GM19035 (cell line): Measurements from ENCODE around the gene EIF3A.

Experiments used
- ATAC-seq: cut with Tn5 transposase; IDR thresholded peaks from one replicate; pipeline ENCODE4 v1.9.1; 2021; ENCODE audit not compliant: unreplicated experiment

EIF3A gene

GRCh38 chr10:119006451-119007210 lies 74.0 kb downstream of the EIF3A start:
- no peak for ATAC-seq

GRCh38 chr10:119005362-119006043 lies 75.1 kb downstream of the EIF3A start:
- ATAC-seq = no peak

- ATAC-seq = no peak
These were observed 76.9 kb downstream of the EIF3A start for GRCh38 chr10:119003572-119004289.

GRCh38 chr10:119001717-119002500 lies 78.7 kb downstream of the EIF3A start:
- ATAC-seq = no peak

GRCh38 chr10:118998183-118998582 lies 82.4 kb downstream of the EIF3A start:
- ATAC-seq = no peak

- ATAC-seq = no peak
These were observed 83.2 kb downstream of the EIF3A start for GRCh38 chr10:118997379-118997778.

GRCh38 chr10:118995739-118996138 lies 84.9 kb downstream of the EIF3A start:
- no peak for ATAC-seq

GRCh38 chr10:118994321-118994720 lies 86.3 kb downstream of the EIF3A start:
- no peak for ATAC-seq

- no peak for ATAC-seq
These were observed 87.4 kb downstream of the EIF3A start for GRCh38 chr10:118993214-118993613.

GRCh38 chr10:118992496-118992895 lies 88.1 kb downstream of the EIF3A start:
- no peak for ATAC-seq

GRCh38 chr10:118990326-118990725 lies 90.3 kb downstream of the EIF3A start:
- ATAC-seq = no peak

GRCh38 chr10:118986815-118987790 lies 93.5 kb downstream of the EIF3A start:
- ATAC-seq = peak; percentile 95

GRCh38 chr10:118985576-118985975 lies 95.0 kb downstream of the EIF3A start:
- ATAC-seq = no peak
